ENCODE measurements around the gene SPIRE1. TPM values are rescaled to one million over a fixed set of nuclear protein-coding genes. Genes with fewer than 3 reads are reported as not detected.

The SPIRE1 gene
- total RNA-seq, 1 donor, result 27.7 TPM

GRCh38 chr18:12398625-12399024 is 259.3 kb downstream of the SPIRE1 start:
- no peak for TF ChIP-seq CTCF (IDR thresholded peaks at IDR 0.05; ENCODE audit: insufficient read depth, low read length)
- no peak for DNase-seq (ENCODE audit: low read depth)
- H3K4me3 ChIP-seq (ENCODE audit: low read depth, low read length), result no peak overlapping the region

GRCh38 chr18:12397793-12398192 is 260.1 kb downstream of the SPIRE1 start:
- TF ChIP-seq CTCF (IDR thresholded peaks at IDR 0.05; ENCODE audit: insufficient read depth, low read length), result no peak
- no peak for DNase-seq (ENCODE audit: low read depth)
- no peak overlapping the region for H3K4me3 ChIP-seq (ENCODE audit: low read depth, low read length)

- DNase-seq (ENCODE audit: low read depth), result no peak
- no peak for TF ChIP-seq CTCF (IDR thresholded peaks at IDR 0.05; ENCODE audit: insufficient read depth, low read length)
- no peak overlapping the region for H3K4me3 ChIP-seq (ENCODE audit: low read depth, low read length)
Observed at GRCh38 chr18:12397254-12397653, 260.7 kb downstream of the SPIRE1 start.

Small RNA genes lying within 50 kb of the gene (small RNA-seq; reads per million reads assigned to genes)
- not detected for gene RNU7-129P

Other genes starting within 250 kb of the SPIRE1 start
- 10.3 and 36.3 TPM in 2 replicates for gene CEP76, start 44.6 kb upstream of the SPIRE1 start, total RNA-seq (ENCODE audit: low replicate concordance)
- 58.0 and 126 TPM in 2 replicates for gene PSMG2, start 44.9 kb upstream of the SPIRE1 start, total RNA-seq (ENCODE audit: low replicate concordance)
- gene PTPN2, start 226.1 kb upstream of the SPIRE1 start, total RNA-seq (ENCODE audit: low replicate concordance), result 29.4 and 41.5 TPM in 2 replicates